Neural progenitor cell (in vitro differentiated cells): ENCODE data around the gene E2F3.

Source experiments
- CTCF ChIP-seq: fragments of 200-600 bp; sonication (generic); IDR thresholded peaks from 2 replicates; pipeline ENCODE4 v1.5.1; 2017; ENCODE audit warnings: antibody characterized with exemption, mild to moderate bottlenecking
- EZH2 ChIP-seq: fragments of 200-600 bp; sonication (generic); IDR thresholded peaks from 2 replicates; pipeline ENCODE4 v1.6.1; 2017; ENCODE audit warnings: antibody characterized with exemption, mild to moderate bottlenecking, moderate library complexity
- EZH2phosphoT487 ChIP-seq: fragments of 200-600 bp; sonication (generic); IDR thresholded peaks from 2 replicates; pipeline ENCODE4 v1.6.1; 2017; ENCODE audit warnings: antibody characterized with exemption

- TF ChIP-seq CTCF = no peak
- TF ChIP-seq EZH2 = no peak
- no peak for TF ChIP-seq EZH2phosphoT487
These were observed 33.1 kb downstream of the E2F3 start for GRCh38 chr6:20434766-20435165.
